Neutrophil (primary cell): ENCODE results near the gene VPS8.

ENCODE experiments used
- H3K27ac ChIP-seq: fragments of 200-600 bp; sonication (generic); 2 replicates; pipeline ENCODE4 v1.5.1; 2016; ENCODE audit warnings: mild to moderate bottlenecking, moderate library complexity
- H3K27me3 ChIP-seq: fragments of 200-600 bp; sonication (generic); 2 replicates; pipeline ENCODE4 v1.6.0; 2016; ENCODE audit warnings: mild to moderate bottlenecking
- H3K36me3 ChIP-seq: fragments of 200-600 bp; sonication (generic); 2 replicates; pipeline ENCODE4 v1.5.1; 2017
- H3K4me1 ChIP-seq, 2 experiments: fragments of 200-600 bp in 1 of 2; sonication (generic) in 1 of 2; 1 replicate in 1 of 2; 2 replicates in 1 of 2; pipeline versions ENCODE4 v1.5.1 to v1.6.1; 2013 to 2016; ENCODE audit warnings: low read depth in 1 of 2, low read length in 1 of 2, mild to moderate bottlenecking in 1 of 2, moderate library complexity in 1 of 2; ENCODE audit not compliant: control insufficient read depth in 1 of 2, insufficient read depth in 1 of 2
- H3K4me3 ChIP-seq, 2 experiments: fragments of 200-600 bp in 1 of 2; sonication (generic) in 1 of 2; 1 replicate in 1 of 2; 2 replicates in 1 of 2; pipeline ENCODE4 v1.5.1; 2013 to 2016; ENCODE audit warnings: low read depth in 1 of 2, low read length in 1 of 2, mild to moderate bottlenecking in 1 of 2, moderate library complexity in 1 of 2
- H3K9me3 ChIP-seq: fragments of 200-600 bp; sonication (generic); 2 replicates; pipeline ENCODE4 v1.5.1; 2016
- CTCF ChIP-seq: fragments of 200-600 bp; sonication (generic); IDR thresholded peaks from 2 replicates; pipeline ENCODE4 v1.5.1; 2016; ENCODE audit warnings: antibody characterized with exemption

Gene VPS8

GRCh38 chr3:184781801-184782200 lies 30.2 kb upstream of the VPS8 start:
- Histone ChIP-seq H3K9me3 (no peaks in the 10 kb centered on the region), H3K27me3 (peaks cover 75% of the 10 kb centered on the region), H3K36me3 (no peaks in the 10 kb centered on the region), H3K27ac (no peak overlapping the region), H3K4me3 (no peak overlapping the region), H3K4me1 (peaks cover 13 to 15% of the 10 kb centered on the region in 2 experiments)
- TF ChIP-seq CTCF: no peak

DNA sequence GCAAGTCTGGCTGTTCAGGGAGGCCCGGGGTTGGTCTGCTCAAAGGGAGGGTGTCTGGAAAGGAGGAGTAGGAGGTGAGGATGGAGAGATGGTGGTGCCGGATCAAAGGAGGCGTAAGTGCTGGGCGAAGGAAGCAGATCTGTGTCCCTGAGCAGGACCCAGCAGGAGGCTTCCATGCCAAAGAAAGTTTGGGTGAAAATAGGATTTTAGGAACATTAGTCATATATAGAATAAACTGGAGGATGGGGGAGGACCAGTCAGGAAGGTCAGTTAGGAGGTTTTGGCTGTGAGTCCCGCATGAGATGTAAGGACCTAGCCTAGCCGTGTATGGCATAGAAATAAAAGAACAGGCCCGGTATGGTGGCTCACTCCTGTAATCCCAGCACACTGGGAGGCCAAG lies 28.6 kb upstream of the VPS8 start:
- Histone ChIP-seq H3K4me1 (peaks cover 21 to 23% of the 10 kb centered on the region in 2 experiments), H3K36me3 (no peaks in the 10 kb centered on the region), H3K4me3 (no peak overlapping the region), H3K9me3 (no peaks in the 10 kb centered on the region), H3K27me3 (peaks cover 59% of the 10 kb centered on the region), H3K27ac (no peak overlapping the region)
- no peak for TF ChIP-seq CTCF

- peaks cover 46% of the 10 kb centered on the region for H3K27me3 ChIP-seq
- no peak overlapping the region for H3K4me3 ChIP-seq
- H3K4me1 ChIP-seq: peaks cover 21 to 23% of the 10 kb centered on the region in 2 experiments
- no peaks in the 10 kb centered on the region for H3K36me3 ChIP-seq
- TF ChIP-seq CTCF: no peak
- H3K9me3 ChIP-seq: no peaks in the 10 kb centered on the region
- H3K27ac ChIP-seq: no peak overlapping the region
Measured at GRCh38 chr3:184784731-184785500, 27.1 kb upstream of the VPS8 start.

- H3K27ac ChIP-seq: no peak overlapping the region
- H3K36me3 ChIP-seq: no peaks in the 10 kb centered on the region
- H3K4me3 ChIP-seq: no peak overlapping the region
- no peaks in the 10 kb centered on the region for H3K9me3 ChIP-seq
- H3K27me3 ChIP-seq: peaks cover 45% of the 10 kb centered on the region
- peaks cover 21 to 23% of the 10 kb centered on the region in 2 experiments for H3K4me1 ChIP-seq
- no peak for TF ChIP-seq CTCF
Measured at GRCh38 chr3:184785890-184786279, 26.1 kb upstream of the VPS8 start.

- Histone ChIP-seq H3K27ac (peak overlapping the region; percentile 17), H3K36me3 (no peaks in the 10 kb centered on the region), H3K4me3 (no peak overlapping the region), H3K27me3 (peaks cover 49% of the 10 kb centered on the region), H3K4me1 (peaks cover 21 to 23% of the 10 kb centered on the region in 2 experiments), H3K9me3 (no peaks in the 10 kb centered on the region)
- TF ChIP-seq CTCF: no peak
Measured at GRCh38 chr3:184786280-184786941, 25.6 kb upstream of the VPS8 start.
